ENCODE results near the gene ADCY3. TPM values are rescaled to one million over a fixed set of nuclear protein-coding genes. Genes with fewer than 3 reads are reported as not detected.
A peak's percentile ranks its signal among the peaks of the same experiment; 100 is the strongest.

ADCY3 gene
- total and polyA plus RNA-seq, 2 of the 13 experiments (the other 11 are each of a cell fraction or from before 2014, with no cell fraction given) = 0.11 to 0.61 TPM

GRCh38 chr2:24827321-24828237 is 92.5 kb downstream of the ADCY3 start (continued):
- TF ChIP-seq ZNF841 (CRISPR knock-in tag; IDR thresholded peaks at IDR 0.05; ENCODE audit: borderline replicate concordance) (no peak), ZNF343 (CRISPR knock-in tag; IDR thresholded peaks at IDR 0.05) (no peak), ZHX2 (IDR thresholded peaks at IDR 0.05; ENCODE audit: low read depth) (no peak), ZHX2 (CRISPR knock-in tag; IDR thresholded peaks at IDR 0.05; ENCODE audit: borderline replicate concordance) (no peak), KLF11 (CRISPR knock-in tag; IDR thresholded peaks at IDR 0.05) (no peak), ZNF33A (CRISPR knock-in tag; IDR thresholded peaks at IDR 0.05; ENCODE audit: borderline replicate concordance) (no peak), KLF12 (CRISPR knock-in tag; IDR thresholded peaks at IDR 0.05; ENCODE audit: borderline replicate concordance) (no peak), SNAPC2 (CRISPR knock-in tag; IDR thresholded peaks at IDR 0.05) (no peak), ZUFSP (CRISPR knock-in tag; IDR thresholded peaks at IDR 0.05; ENCODE audit: borderline replicate concordance) (no peak), POGK (CRISPR knock-in tag; conservative IDR thresholded peaks at IDR 0.05) (no peak), ZNF264 (CRISPR knock-in tag; IDR thresholded peaks at IDR 0.05) (no peak), ZNF619 (CRISPR knock-in tag; IDR thresholded peaks at IDR 0.05) (peak; percentile 96), SAFB2 (CRISPR knock-in tag; IDR thresholded peaks at IDR 0.05; ENCODE audit: borderline replicate concordance, low read depth) (no peak), SMAD9 (CRISPR knock-in tag; IDR thresholded peaks at IDR 0.05) (no peak), SMARCE1 (IDR thresholded peaks at IDR 0.05; ENCODE audit: borderline replicate concordance) (no peak), YEATS4 (CRISPR knock-in tag; IDR thresholded peaks at IDR 0.05; ENCODE audit: borderline replicate concordance) (no peak), ZNF615 (CRISPR knock-in tag; IDR thresholded peaks at IDR 0.05; ENCODE audit: borderline replicate concordance) (peak; percentile 2; the same call in 1 of the 2 replicates), CBX1 (IDR thresholded peaks at IDR 0.05; ENCODE audit: low read depth) (no peak), E2F5 (CRISPR knock-in tag; conservative IDR thresholded peaks at IDR 0.05) (no peak), TAF1 (CRISPR knock-in tag; IDR thresholded peaks at IDR 0.05) (no peak)

Measured in HepG2 (cell line).